Epithelial cell of prostate (primary cell): ENCODE measurements around the gene ABHD6.
"Not testable (repeated sequence)": the region's sequence is repeated elsewhere in the genome, so short reads cannot be mapped to it uniquely, and the experiment has no call there.

Experiments
- DNase-seq: peaks from one replicate; pipeline ENCODE4 v3.0.0-alpha.2; 2011; ENCODE audit warnings: low read depth, low spot score
- H3K27ac ChIP-seq: fragments of 450-650 bp; 2 replicates; pipeline ENCODE4 v1.5.1; 2017; ENCODE audit warnings: mild to moderate bottlenecking

Gene ABHD6

DNA sequence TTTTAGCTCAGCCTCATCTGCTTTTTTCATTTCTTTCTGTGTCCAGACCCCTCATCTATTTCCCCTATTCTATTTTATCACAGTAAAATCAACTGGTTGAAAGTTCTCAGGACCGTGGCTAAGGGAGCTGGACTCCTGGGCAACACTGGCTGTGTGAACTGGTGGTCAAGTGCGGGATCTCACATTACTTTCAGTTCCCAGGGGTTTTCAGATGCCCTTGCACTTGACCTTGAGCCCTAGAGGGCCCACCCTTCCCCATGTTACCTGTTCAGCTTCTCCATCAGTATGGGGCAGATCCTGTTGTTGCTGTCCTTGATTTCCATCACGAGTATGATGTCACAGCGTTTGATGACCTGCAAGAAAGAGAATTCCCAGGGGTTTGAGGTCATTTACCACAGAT, 29.6 kb upstream of the ABHD6 start:
- DNase-seq, result no peak
- no peak overlapping the region for H3K27ac ChIP-seq

- no peak for DNase-seq
- no peak overlapping the region for H3K27ac ChIP-seq
These were observed 27.7 kb upstream of the ABHD6 start for GRCh38 chr3:58209933-58210332.

- H3K27ac ChIP-seq, result no peak within 1 kb of the TSS
- DNase-seq, result no peak
These were observed 26.7 kb upstream of the ABHD6 start, which contains the start of gene DNASE1L3 for GRCh38 chr3:58210761-58211460. TSS of gene DNASE1L3 (minus strand) at chr3:58210972. CDS start at chr3:58210906, 66 bp downstream.

DNA sequence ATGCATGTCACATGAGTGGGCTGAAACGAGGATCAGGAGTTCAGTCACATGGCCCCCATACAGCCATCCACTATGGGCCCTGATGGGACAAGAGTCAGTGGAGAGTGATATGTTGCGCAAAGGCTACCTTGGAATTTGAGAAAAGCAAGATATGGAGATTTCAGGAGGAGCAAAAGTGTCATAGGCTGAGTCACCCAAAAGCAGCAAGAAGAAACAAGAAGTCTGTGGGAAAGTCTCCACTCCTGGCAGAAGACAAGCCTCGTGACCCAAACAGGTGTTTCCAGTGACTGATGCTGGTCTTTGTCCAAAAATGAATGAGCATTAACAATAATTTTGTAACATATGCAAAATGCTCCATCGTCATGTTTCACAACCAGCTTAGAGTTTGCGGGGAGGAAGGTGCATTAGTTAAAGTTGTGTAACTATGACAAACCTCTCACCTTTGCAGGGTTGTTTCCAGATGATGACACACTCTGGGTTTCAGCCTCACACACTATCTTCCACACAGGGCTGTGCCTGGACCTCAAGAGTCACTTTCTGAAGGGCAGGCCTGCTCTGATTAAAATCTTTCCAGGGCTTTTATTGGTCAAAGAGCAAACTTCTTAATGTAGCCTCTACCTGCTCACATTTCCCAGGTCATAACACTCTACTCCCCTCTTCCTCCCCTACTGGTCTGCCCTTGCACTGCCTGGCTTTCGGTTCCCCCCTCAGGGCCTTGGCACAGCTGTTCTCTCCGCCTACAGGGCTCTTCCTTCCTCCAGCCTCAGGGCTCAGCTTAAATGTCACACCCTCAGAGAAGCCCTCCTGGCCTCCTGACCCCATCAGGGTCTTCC, 22.9 kb upstream of the ABHD6 start:
- peak overlapping the region; percentile 91 for H3K27ac ChIP-seq
- peak; percentile 98 for DNase-seq

DNA sequence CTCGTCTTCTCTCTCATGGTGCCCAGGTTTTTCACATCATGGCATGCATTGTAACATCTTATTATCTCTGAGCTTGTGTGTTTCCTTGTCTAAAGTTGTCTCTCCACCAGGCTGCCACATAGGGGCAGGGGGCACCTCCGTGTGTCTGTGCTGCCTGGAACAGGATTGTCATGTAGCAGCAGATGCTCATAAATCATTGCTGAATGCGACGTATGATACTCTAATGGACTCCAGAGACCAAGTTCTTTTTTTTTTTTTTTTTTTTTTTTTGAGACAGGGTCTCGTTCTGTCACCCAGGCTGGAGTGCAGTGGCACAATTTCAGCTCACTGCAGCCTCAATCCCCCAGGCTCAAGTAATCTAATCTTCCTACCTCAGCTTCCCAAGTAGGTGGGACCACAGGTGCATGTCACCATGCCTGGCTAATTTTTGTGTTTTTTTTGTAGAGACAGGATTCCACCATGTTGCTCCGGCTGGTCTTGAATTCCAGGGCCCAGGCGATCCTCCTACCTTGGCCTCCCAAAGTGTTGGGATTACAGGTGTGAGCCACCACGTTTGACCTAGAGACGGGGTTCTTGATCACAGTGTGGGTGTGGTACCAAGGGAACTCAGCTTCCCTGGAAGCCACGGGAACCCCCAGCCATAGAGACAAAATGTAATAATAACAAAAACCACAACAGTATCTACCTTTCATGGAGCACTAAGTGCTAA, 22.1 kb upstream of the ABHD6 start:
- no peak for DNase-seq
- peak overlapping the region; percentile 91 for H3K27ac ChIP-seq

- peak; percentile 66 for DNase-seq
- peak overlapping the region; percentile 91 for H3K27ac ChIP-seq
These were observed 20.9 kb upstream of the ABHD6 start for GRCh38 chr3:58216496-58217195.

GRCh38 chr3:58217209-58217811, 20.3 kb upstream of the ABHD6 start:
- peak overlapping the region; percentile 91 for H3K27ac ChIP-seq
- peak; percentile 65 for DNase-seq

DNA sequence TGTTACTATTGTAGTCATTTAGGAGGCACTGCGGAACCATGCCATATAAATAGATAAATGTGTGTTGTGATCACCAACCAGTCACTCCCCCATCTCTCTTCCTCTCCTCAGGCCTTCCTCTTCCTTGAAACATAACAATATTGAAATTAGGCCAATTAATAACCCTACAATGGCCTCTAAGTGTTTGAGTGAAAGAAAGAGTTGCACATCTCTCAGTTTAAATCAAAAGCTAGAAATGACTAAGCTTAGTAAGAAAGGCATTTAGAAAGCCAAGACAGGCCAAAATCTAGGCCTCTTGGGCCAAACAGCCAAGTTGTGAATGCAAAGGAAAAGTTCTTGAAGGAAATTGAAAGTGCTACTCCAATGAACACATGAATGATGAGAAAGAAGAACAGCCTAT, 18.7 kb upstream of the ABHD6 start:
- no peak overlapping the region for H3K27ac ChIP-seq
- DNase-seq, result no peak

GRCh38 chr3:58222161-58222724, 15.3 kb upstream of the ABHD6 start:
- H3K27ac ChIP-seq, result no peak overlapping the region
- DNase-seq, result peak; percentile 22

DNA sequence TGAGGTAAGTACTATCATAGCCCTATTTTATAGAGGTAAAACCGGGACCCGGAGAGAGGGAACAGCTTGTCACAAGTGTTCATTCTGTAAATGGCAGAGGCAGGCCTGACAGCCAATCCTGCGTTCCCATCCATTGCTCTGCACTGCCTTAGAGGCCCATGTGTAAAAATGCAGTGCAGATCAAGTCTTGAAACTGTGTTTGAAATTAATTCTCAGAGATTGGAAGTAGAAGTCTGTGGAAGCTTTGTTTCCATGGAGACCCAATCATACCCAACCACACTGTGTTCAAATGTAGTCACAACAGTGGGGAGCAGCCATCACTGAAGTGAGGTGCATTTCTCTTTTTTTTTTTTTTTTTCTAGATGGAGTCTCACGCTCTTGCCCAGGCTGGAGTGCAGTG, 13.7 kb upstream of the ABHD6 start:
- no peak for DNase-seq
- H3K27ac ChIP-seq, result no peak overlapping the region

DNA sequence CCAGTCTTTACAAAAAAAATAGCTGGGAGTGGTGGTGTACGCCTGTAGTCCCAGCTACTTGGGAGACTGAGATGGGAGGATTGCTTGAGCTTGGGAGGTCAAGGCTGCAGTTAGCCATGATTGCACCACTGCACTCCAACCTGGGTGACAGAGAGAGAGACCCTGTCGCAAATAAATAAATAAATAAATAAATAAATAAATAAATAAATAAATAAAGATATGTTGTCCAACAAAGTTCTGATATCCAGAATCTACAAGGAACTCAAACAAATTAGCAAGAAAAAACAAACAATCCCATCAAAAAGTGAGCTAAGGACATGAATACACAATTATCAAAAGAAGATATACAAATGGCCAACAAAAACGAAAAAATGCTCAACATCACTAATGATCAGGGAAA, 9.7 kb upstream of the ABHD6 start:
- not testable (repeated sequence) for DNase-seq

GRCh38 chr3:58230876-58231552, 6.6 kb upstream of the ABHD6 start:
- no peak overlapping the region for H3K27ac ChIP-seq
- DNase-seq, result no peak

More for the DNA sequence above, 9.7 kb upstream of the ABHD6 start:
- H3K27ac ChIP-seq, result not testable (repeated sequence)

GRCh38 chr3:58231666-58232065, 5.9 kb upstream of the ABHD6 start:
- no peak for DNase-seq
- H3K27ac ChIP-seq, result no peak overlapping the region

DNA sequence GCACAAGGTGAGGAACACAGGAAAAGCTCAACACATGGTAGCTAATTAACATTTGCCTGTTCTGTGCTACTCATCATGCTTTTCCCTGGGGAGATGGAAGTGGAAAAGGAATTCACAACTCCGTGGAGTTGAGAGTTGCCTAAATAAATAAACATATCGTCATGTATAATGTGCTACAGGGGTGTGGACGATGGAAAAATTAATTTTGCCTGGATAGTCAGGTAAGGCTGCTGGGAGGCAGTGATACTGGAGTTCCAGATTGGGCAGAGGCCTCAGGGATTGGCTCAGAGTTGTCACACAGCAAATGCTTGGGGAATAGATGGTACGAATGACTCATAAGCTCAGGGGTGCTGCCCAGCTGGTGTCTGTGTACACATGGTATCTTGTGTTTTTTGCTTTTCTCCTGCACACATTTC, 3.1 kb upstream of the ABHD6 start:
- peak; percentile 26 for DNase-seq

GRCh38 chr3:58235970-58236369, 1.6 kb upstream of the ABHD6 start:
- H3K27ac ChIP-seq, result no peak overlapping the region
- no peak for DNase-seq

More for the DNA sequence above, 3.1 kb upstream of the ABHD6 start:
- H3K27ac ChIP-seq, result no peak overlapping the region

- H3K27ac ChIP-seq, result peak overlapping the region; percentile 54
- DNase-seq, result no peak
These were observed 910 bp upstream of the ABHD6 start for GRCh38 chr3:58236527-58237237.

DNA sequence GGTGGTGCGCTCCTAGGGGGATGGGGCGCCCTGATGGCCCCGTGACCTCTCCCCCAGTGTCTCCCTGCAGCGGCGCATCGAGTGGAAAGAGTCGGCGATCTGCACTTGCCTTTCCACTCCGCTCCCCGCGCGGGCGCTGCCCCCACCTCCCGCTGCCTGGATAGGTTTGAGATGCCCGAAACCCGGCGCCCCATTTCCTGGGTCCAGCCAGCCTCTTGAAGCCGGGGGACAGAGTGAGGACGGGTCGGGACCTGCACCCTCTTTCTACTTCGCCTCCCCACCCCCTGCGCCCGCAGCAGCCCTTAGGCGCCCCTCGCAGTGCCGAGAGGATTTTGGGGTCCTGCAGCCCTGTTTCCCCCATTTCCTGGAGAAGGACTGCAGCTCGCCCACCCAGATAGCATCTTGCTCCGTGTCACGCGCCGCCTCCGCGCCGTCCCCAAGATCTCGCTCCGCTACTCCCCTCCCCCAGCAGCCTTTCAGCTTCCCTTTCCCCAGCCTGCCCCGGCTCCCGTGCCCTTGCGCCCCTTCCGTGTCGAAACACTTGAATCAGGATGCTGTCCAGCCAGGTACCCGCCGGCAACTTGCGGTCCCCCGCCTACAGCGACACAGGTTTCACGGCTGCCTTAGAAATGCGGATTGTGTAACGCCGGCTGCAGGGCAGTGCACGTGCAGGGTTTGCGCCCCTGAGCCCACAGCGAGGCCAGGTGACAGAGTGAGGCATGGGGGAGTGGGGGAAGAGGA, 519 bp downstream of the ABHD6 start:
- H3K27ac ChIP-seq, result peak overlapping the region; percentile 54
- DNase-seq, result no peak

GRCh38 chr3:58238830-58239229, 1.2 kb downstream of the ABHD6 start:
- no peak overlapping the region for H3K27ac ChIP-seq
- no peak for DNase-seq
